Amygdala (tissue), 56 donors: ENCODE measurements around the gene WDR81.
"Not testable (repeated sequence)": the region's sequence is repeated elsewhere in the genome, so short reads cannot be mapped to it uniquely, and the experiment has no call there.

Source experiments
- DNase-seq, 56 donors: peaks; one replicate each; lab custom pipeline; 2025; lab: John Stamatoyannopoulos, UW

Gene WDR81

GRCh38 chr17:1712271-1712670 lies 12.2 kb upstream of the WDR81 start:
- no peak for DNase-seq

GRCh38 chr17:1713160-1713877 lies 11.2 kb upstream of the WDR81 start:
- no peak for DNase-seq

- no peak for DNase-seq
Observed at GRCh38 chr17:1713878-1714426, 10.6 kb upstream of the WDR81 start.

GRCh38 chr17:1714427-1714979 lies 10.0 kb upstream of the WDR81 start:
- peak in 49 of 56 donors; percentile 11 to 84 (median 61) for DNase-seq

- DNase-seq = peak in 20 of 56 donors; percentile 17 to 79 (median 42)
Observed at GRCh38 chr17:1714980-1715802, 9.3 kb upstream of the WDR81 start.

GRCh38 chr17:1715803-1716075 lies 8.8 kb upstream of the WDR81 start:
- no peak for DNase-seq

GRCh38 chr17:1716076-1716911 lies 8.2 kb upstream of the WDR81 start:
- DNase-seq = peak; percentile 53 to 100 (median 100)

GRCh38 chr17:1716912-1717695 lies 7.4 kb upstream of the WDR81 start:
- peak; percentile 53 to 95 (median 86) for DNase-seq

- no peak for DNase-seq
Observed at GRCh38 chr17:1718362-1719165, 5.9 kb upstream of the WDR81 start.

- peak in 24 of 56 donors; percentile 4 to 68 (median 28) for DNase-seq
Observed at GRCh38 chr17:1720856-1721386, 3.6 kb upstream of the WDR81 start.

GRCh38 chr17:1722022-1722421 lies 2.5 kb upstream of the WDR81 start:
- DNase-seq = not testable (repeated sequence)

- peak in 5 of 56 donors; percentile 46 to 70 (median 53) for DNase-seq
Observed at GRCh38 chr17:1724869-1725641, 551 bp downstream of the WDR81 start.

- DNase-seq = no peak
Observed at GRCh38 chr17:1725642-1726511, 1.4 kb downstream of the WDR81 start.

- DNase-seq = no peak
Observed at GRCh38 chr17:1726626-1727257, 2.2 kb downstream of the WDR81 start.

- no peak for DNase-seq
Observed at GRCh38 chr17:1727258-1727789, 2.8 kb downstream of the WDR81 start.
